Liver (tissue), 9 donors: ENCODE results near the gene RAB14. TPM values are rescaled to one million over a fixed set of nuclear protein-coding genes. Genes with fewer than 3 reads are reported as not detected.

Source experiments
- DNase-seq: peaks from one replicate; pipeline ENCODE4 v3.0.0-alpha.2; 2017; ENCODE audit warnings: low spot score
- H3K27ac ChIP-seq, 2 donors: one replicate each; pipeline ENCODE4 v1.7.0; 2013; ENCODE audit warnings: inconsistent platforms in 2 of 2, low read length in 2 of 2, control low read depth in 1 of 2, low read depth in 1 of 2, mild to moderate bottlenecking in 1 of 2
- H3K27me3 ChIP-seq, 4 donors: one replicate each; pipeline versions ENCODE4 v1.6.1 to v1.7.0; 2013; ENCODE audit warnings: low read length in 3 of 4, inconsistent platforms in 1 of 4, mild to moderate bottlenecking in 1 of 4, moderate library complexity in 1 of 4; ENCODE audit not compliant: control insufficient read depth in 4 of 4, insufficient read depth in 4 of 4
- H3K36me3 ChIP-seq, 4 donors: one replicate each; pipeline versions ENCODE4 v1.6.1 to v1.7.0; 2013; ENCODE audit warnings: low read length in 3 of 4, mild to moderate bottlenecking in 3 of 4, low read depth in 1 of 4, moderate library complexity in 1 of 4; ENCODE audit not compliant: control insufficient read depth in 4 of 4, insufficient read depth in 3 of 4
- H3K4me1 ChIP-seq, 4 donors: one replicate each; pipeline versions ENCODE4 v1.6.1 to v1.7.0; 2013; ENCODE audit warnings: low read length in 3 of 4, mild to moderate bottlenecking in 3 of 4, moderate library complexity in 1 of 4; ENCODE audit not compliant: control insufficient read depth in 4 of 4, insufficient read depth in 4 of 4
- H3K4me3 ChIP-seq, 3 donors: one replicate each; pipeline versions ENCODE4 v1.6.1 to v1.7.0; 2013; ENCODE audit warnings: low read length in 3 of 3, control low read depth in 1 of 3, low read depth in 1 of 3, mild to moderate bottlenecking in 1 of 3
- H3K9ac ChIP-seq, 2 donors: one replicate each; pipeline ENCODE4 v1.7.0; 2013; ENCODE audit warnings: low read length in 2 of 2, mild to moderate bottlenecking in 2 of 2, moderate library complexity in 2 of 2, control low read depth in 1 of 2, low read depth in 1 of 2
- H3K9me3 ChIP-seq, 4 donors: one replicate each; pipeline versions ENCODE4 v1.6.1 to v1.7.0; 2013; ENCODE audit warnings: low read length in 3 of 4; ENCODE audit not compliant: control insufficient read depth in 4 of 4
- CTCF ChIP-seq: fragments of 150-350 bp; IDR thresholded peaks from 2 replicates; pipeline ENCODE4 v1.5.1; 2017; ENCODE audit warnings: improper control_type of control experiment, low read depth, low read length; ENCODE audit not compliant: missing input control
- FOXA1 ChIP-seq: IDR thresholded peaks from 2 replicates; pipeline ENCODE4 v1.6.1; 2016; ENCODE audit warnings: antibody characterized with exemption
- FOXA2 ChIP-seq: IDR thresholded peaks from 2 replicates; pipeline ENCODE4 v1.6.1; 2016; ENCODE audit warnings: antibody characterized with exemption
- GABPA ChIP-seq, 2 donors: IDR thresholded peaks in 1 of 2; conservative IDR thresholded peaks in 1 of 2; 2 replicates each; pipeline ENCODE4 v1.6.1; 2016; ENCODE audit warnings: antibody characterized with exemption in 2 of 2, mild to moderate bottlenecking in 1 of 2, moderate library complexity in 1 of 2
- MAX ChIP-seq: IDR thresholded peaks from 2 replicates; pipeline ENCODE4 v1.6.1; 2016; ENCODE audit warnings: antibody characterized with exemption
- NR2F2 ChIP-seq: IDR thresholded peaks from 2 replicates; pipeline ENCODE4 v1.6.1; 2016; ENCODE audit warnings: antibody characterized with exemption
- REST ChIP-seq: IDR thresholded peaks from 2 replicates; pipeline ENCODE4 v1.6.1; 2016; ENCODE audit warnings: antibody characterized with exemption, mild to moderate bottlenecking
- RXRA ChIP-seq, 2 donors: IDR thresholded peaks; 2 replicates each; pipeline ENCODE4 v1.6.1; 2017 to 2018; ENCODE audit warnings: antibody characterized with exemption in 2 of 2, mild to moderate bottlenecking in 1 of 2
- SP1 ChIP-seq: IDR thresholded peaks from 2 replicates; pipeline ENCODE4 v1.6.1; 2018; ENCODE audit warnings: antibody characterized with exemption, mild to moderate bottlenecking
- TAF1 ChIP-seq: conservative IDR thresholded peaks from 2 replicates; pipeline ENCODE4 v1.6.1; 2016; ENCODE audit warnings: antibody characterized with exemption, mild to moderate bottlenecking
- YY1 ChIP-seq: IDR thresholded peaks from 2 replicates; pipeline ENCODE4 v1.6.1; 2016; ENCODE audit warnings: antibody characterized with exemption, mild to moderate bottlenecking
- WGBS: extraction: QIAGEN DNeasy Blood & Tissue Kit; methylation state at CpG from one replicate; pipeline ENCODE4 v1.1.7; 2013; 5-methylcytosine and 5-hydroxymethylcytosine counted together
- polyA plus RNA-seq, 2 donors: library from polyadenylated mRNA; stranded (reverse) in 1 of 2; unstranded in 1 of 2; fragments of 200-250 nt in 1 of 2; fragments of >200 nt in 1 of 2; fragmentation: Nextera tagmentation in 1 of 2; extraction: Ambion mirVana in 1 of 2; gene quantifications; one replicate each; pipeline versions ENCODE4 v1.2.1 to v1.2.3, GENCODE V29; 2013 to 2015
- total RNA-seq, 2 donors: library from RNA; depleted of rRNA; stranded (reverse); fragments of >200 nt; gene quantifications; one replicate each; pipeline ENCODE4 v1.2.3, GENCODE V29; 2014
- donor health status: healthy.
- donor health status: healthy.
- donor health status: healthy.
- donor health status: healthy.
- donor health status: healthy.

Gene RAB14
- total and polyA plus RNA-seq, 4 donors = 25.9 to 48.2 (median 36.5) TPM

GRCh38 chr9:121156263-121156731 is 45.4 kb downstream of the RAB14 start:
- H3K4me3 ChIP-seq = no peak overlapping the region
- H3K9ac ChIP-seq = no peak overlapping the region
- no peaks in the 10 kb centered on the region for H3K9me3 ChIP-seq
- H3K4me1 ChIP-seq = no peaks in the 10 kb centered on the region
- WGBS = 88% methylated on average over 2 of the region's 2 CpGs
- no peak for TF ChIP-seq FOXA2
- no peak for TF ChIP-seq FOXA1
- no peak for TF ChIP-seq RXRA (IDR thresholded peaks at IDR 0.05)
- H3K27me3 ChIP-seq = no peaks in the 10 kb centered on the region
- no peak overlapping the region for H3K27ac ChIP-seq
- no peak for DNase-seq
- H3K36me3 ChIP-seq = peaks cover 2 to 20% (median 20%) of the 10 kb centered on the region in 4 donors

GRCh38 chr9:121154782-121155181 is 46.9 kb downstream of the RAB14 start:
- DNase-seq = no peak
- no peak for TF ChIP-seq MAX
- TF ChIP-seq NR2F2 = no peak
- TF ChIP-seq REST = no peak
- TF ChIP-seq SP1 = no peak
- no peak for TF ChIP-seq CTCF
- no peak for TF ChIP-seq GABPA (IDR thresholded peaks at IDR 0.05 in 1 of 2, conservative IDR thresholded peaks at IDR 0.05 in 1 of 2)
- Histone ChIP-seq H3K27me3 (no peaks in the 10 kb centered on the region), H3K9ac (no peak overlapping the region), H3K4me1 (no peaks in the 10 kb centered on the region), H3K4me3 (no peak overlapping the region), H3K9me3 (no peaks in the 10 kb centered on the region), H3K36me3 (peaks cover 0 to 23% (median 21%) of the 10 kb centered on the region in 4 donors), H3K27ac (no peak overlapping the region)
- 98% methylated on average over 6 of the region's 6 CpGs for WGBS

- TF ChIP-seq TAF1 (no peak), YY1 (no peak), MAX (no peak)
- no peak for DNase-seq
- Histone ChIP-seq H3K4me1 (no peaks in the 10 kb centered on the region), H3K27ac (no peak overlapping the region), H3K27me3 (no peaks in the 10 kb centered on the region), H3K36me3 (peaks cover 0 to 27% (median 22%) of the 10 kb centered on the region in 4 donors), H3K9ac (no peak overlapping the region), H3K9me3 (no peaks in the 10 kb centered on the region), H3K4me3 (no peak overlapping the region)
- 95% methylated on average over 1 of the region's 1 CpG for WGBS
Observed at GRCh38 chr9:121153642-121154041, 48.0 kb downstream of the RAB14 start.
